A549 (cell line): ENCODE measurements around the gene TPI1. TPM values are rescaled to one million over a fixed set of nuclear protein-coding genes. Genes with fewer than 3 reads are reported as not detected.

Experiments used
- ATAC-seq, 2 experiments: fragments of 200-7000 bp in 1 of 2; fragments of >200 bp in 1 of 2; cut with Nextera tagmentation in 1 of 2; cut with Tn5 transposase in 1 of 2; 3 replicates each; pipeline versions ENCODE4 v1.8.0 to v1.9.1; 2018 to 2020; ENCODE audit warnings: mild to moderate bottlenecking in 1 of 2, moderate library complexity in 1 of 2
- CTCF ChIA-PET: fragments of 300-600 bp; sonication (Branson Sonifier 250); formaldehyde crosslinking; extraction: SDS; loops from one replicate; lab custom pipeline; 2021; ENCODE audit warnings: antibody characterized with exemption, inconsistent platforms; lab: Yijun Ruan, JAX
- POLR2A ChIA-PET: fragments of 350-600 bp; formaldehyde crosslinking; extraction: SDS; loops from one replicate; lab custom pipeline; 2021; ENCODE audit warnings: antibody characterized with exemption, inconsistent platforms; lab: Yijun Ruan, JAX
- DNase-seq, 2 experiments: peaks; one replicate each; pipeline versions ENCODE4 v3.0.0 to v3.0.0-alpha.2; 2011 to 2016; ENCODE audit warnings: low read depth in 1 of 2, low spot score in 1 of 2
- FAIRE-seq: peaks from 2 replicates; lab custom pipeline; 2011; peaks lifted over from hg19 to GRCh38; lab: Jason Lieb, UNC
- H3K27ac ChIP-seq, 2 experiments: fragments of >200 bp; sonication (Bioruptor Twin); formaldehyde crosslinking; 3 replicates each; pipeline ENCODE4 v1.5.1; 2016 to 2017
- H3K4me1 ChIP-seq: fragments of >200 bp; sonication (Bioruptor Twin); formaldehyde crosslinking; 3 replicates; pipeline ENCODE4 v1.6.1; 2016
- H3K4me2 ChIP-seq: fragments of >200 bp; sonication (Bioruptor Twin); formaldehyde crosslinking; 3 replicates; pipeline ENCODE4 v1.6.1; 2016
- H3K4me3 ChIP-seq: fragments of >200 bp; sonication (Bioruptor Twin); formaldehyde crosslinking; 3 replicates; pipeline ENCODE4 v1.5.1; 2016
- H3K9me3 ChIP-seq: fragments of >200 bp; sonication (Bioruptor Twin); formaldehyde crosslinking; 3 replicates; pipeline ENCODE4 v1.6.1; 2016
- E2F6 ChIP-seq: IDR thresholded peaks from 2 replicates; pipeline ENCODE4 v1.6.1; 2012; ENCODE audit warnings: low read depth, borderline replicate concordance
- EHF ChIP-seq: fragments of 250-450 bp; sonication (Bioruptor Pico); IDR thresholded peaks from 2 replicates; pipeline ENCODE4 v1.5.0; 2020; ENCODE audit warnings: mild to moderate bottlenecking
- EHMT2 ChIP-seq: fragments of 200-600 bp; sonication (generic); IDR thresholded peaks from 2 replicates; pipeline ENCODE4 v1.6.1; 2016; ENCODE audit warnings: antibody characterized with exemption, low read depth, mild to moderate bottlenecking, moderate library complexity
- FOSB ChIP-seq: fragments of 250-450 bp; sonication (Bioruptor Pico); IDR thresholded peaks from 2 replicates; pipeline ENCODE4 v1.5.0; 2020; ENCODE audit warnings: mild to moderate bottlenecking, moderate library complexity
- GATA3 ChIP-seq: IDR thresholded peaks from 2 replicates; pipeline ENCODE4 v1.6.1; 2012; ENCODE audit warnings: borderline replicate concordance
- HEYL ChIP-seq: fragments of 250-450 bp; sonication (Bioruptor Pico); IDR thresholded peaks from 2 replicates; pipeline ENCODE4 v1.8.0; 2021; ENCODE audit warnings: mild to moderate bottlenecking, moderate library complexity
- HOXA7 ChIP-seq: fragments of 250-450 bp; sonication (Bioruptor Pico); IDR thresholded peaks from 2 replicates; pipeline ENCODE4 v1.5.0; 2020; ENCODE audit warnings: mild to moderate bottlenecking, moderate library complexity
- HOXB13 ChIP-seq: fragments of 250-450 bp; sonication (Bioruptor Pico); IDR thresholded peaks from 2 replicates; pipeline ENCODE4 v1.5.0; 2020; ENCODE audit warnings: low read depth, mild to moderate bottlenecking, moderate library complexity
- JUN ChIP-seq, 2 experiments: fragments of >200 bp; sonication (Bioruptor Twin); formaldehyde crosslinking; IDR thresholded peaks; 2 replicates in 1 of 2; 3 replicates in 1 of 2; pipeline ENCODE4 v1.6.1; 2016 to 2017
- MYC ChIP-seq: IDR thresholded peaks from 2 replicates; pipeline ENCODE4 v1.6.1; 2012; ENCODE audit warnings: mild to moderate bottlenecking, inconsistent platforms, low read length, improper control_type of control experiment, borderline replicate concordance
- NFE2L2 ChIP-seq: fragments of 150-350 bp; conservative IDR thresholded peaks from 2 replicates; pipeline ENCODE4 v1.6.1; 2014; ENCODE audit warnings: low read length
- NR3C1 ChIP-seq: fragments of >200 bp; sonication (Bioruptor Twin); formaldehyde crosslinking; IDR thresholded peaks from 3 replicates; pipeline ENCODE4 v1.6.1; 2017
- PHF8 ChIP-seq: fragments of 200-600 bp; sonication (generic); IDR thresholded peaks from 2 replicates; pipeline ENCODE4 v1.6.1; 2016; ENCODE audit warnings: low read depth, mild to moderate bottlenecking, antibody characterized with exemption, moderate library complexity, borderline replicate concordance
- POLR2A ChIP-seq: IDR thresholded peaks from 2 replicates; pipeline ENCODE4 v1.6.1; 2012; ENCODE audit warnings: mild to moderate bottlenecking, low read length
- RARB ChIP-seq: fragments of 250-450 bp; sonication (Bioruptor Pico); IDR thresholded peaks from 2 replicates; pipeline ENCODE4 v1.8.0; 2021; ENCODE audit warnings: mild to moderate bottlenecking, moderate library complexity
- RCOR1 ChIP-seq: fragments of 150-350 bp; IDR thresholded peaks from 2 replicates; pipeline ENCODE4 v1.6.1; 2014; ENCODE audit warnings: antibody characterized with exemption, low read length, low read depth
- RNF2 ChIP-seq: fragments of 200-600 bp; sonication (generic); IDR thresholded peaks from 2 replicates; pipeline ENCODE4 v1.6.1; 2016; ENCODE audit warnings: low read depth, mild to moderate bottlenecking, antibody characterized with exemption, moderate library complexity, borderline replicate concordance
- SREBF2 ChIP-seq: fragments of 450-650 bp; IDR thresholded peaks from 2 replicates; pipeline ENCODE4 v1.6.1; 2014; ENCODE audit warnings: mild to moderate bottlenecking, moderate library complexity
- TFCP2L1 ChIP-seq: fragments of 250-450 bp; sonication (Bioruptor Pico); IDR thresholded peaks from 2 replicates; pipeline ENCODE4 v1.5.0; 2021; ENCODE audit warnings: mild to moderate bottlenecking
- ZFP36 ChIP-seq: fragments of 450-650 bp; IDR thresholded peaks from 2 replicates; pipeline ENCODE4 v1.6.1; 2014; ENCODE audit warnings: borderline replicate concordance; ENCODE audit not compliant: partially characterized antibody
- ZNF302 ChIP-seq: fragments of 250-450 bp; sonication (Bioruptor Pico); IDR thresholded peaks from 2 replicates; pipeline ENCODE4 v1.9.0; 2021; ENCODE audit warnings: inconsistent platforms, mild to moderate bottlenecking, moderate library complexity
- WGBS: methylation state at CpG from one replicate; pipeline ENCODE4 v1.1.6; 2017; ENCODE audit errors: missing lambda C conversion rate; 5-methylcytosine and 5-hydroxymethylcytosine counted together
- polyA minus RNA-seq: library from RNA; depleted of rRNA, polyadenylated mRNA; stranded (reverse); fragments of >200 nt; gene quantifications from 2 replicates; pipeline ENCODE4 v1.2.3, GENCODE V29; 2011; rRNA and poly(A)+ RNA removed
- polyA plus RNA-seq, 4 experiments: library from polyadenylated mRNA; depleted of rRNA in 3 of 4; stranded (reverse); fragments of >200 nt; fragmentation: RNase III in 1 of 4; extraction: RNeasy Plus Mini Kit Qiagen cat#74134 plus additional on column Dnase treatment in 1 of 4; gene quantifications; 2 replicates in 3 of 4; 3 replicates in 1 of 4; pipeline ENCODE4 v1.2.3, GENCODE V29; 2011 to 2017
- TF ChIP-seq, protein P1 (sequence below): IDR thresholded peaks from 2 replicates; pipeline ENCODE4 v1.6.1; 2012
- TF ChIP-seq, protein P2 (sequence below): fragments of >200 bp; sonication (Bioruptor Twin); formaldehyde crosslinking; IDR thresholded peaks from 3 replicates; pipeline ENCODE4 v1.6.1; 2016
- TF ChIP-seq, protein P3 (sequence below): IDR thresholded peaks from 2 replicates; pipeline ENCODE4 v1.6.1; 2012
- TF ChIP-seq, protein P4 (sequence below): fragments of 250-450 bp; sonication (Bioruptor Pico); IDR thresholded peaks from 2 replicates; pipeline ENCODE4 v1.5.0; 2021; ENCODE audit warnings: mild to moderate bottlenecking, moderate library complexity, borderline replicate concordance

TPI1 gene
- 1,913 and 2,511 TPM in 2 replicates for polyA plus RNA-seq (2011; rRNA removed)
- polyA plus RNA-seq (2012; cell fraction: cytosol; rRNA removed) = 2,740 and 2,946 TPM in 2 replicates
- 1,813 and 1,843 TPM in 2 replicates for polyA plus RNA-seq (2012; cell fraction: nucleus; rRNA removed)
- polyA plus RNA-seq (2017; fragmentation: RNase III; extraction: RNeasy Plus Mini Kit Qiagen cat#74134 plus additional on column Dnase treatment) = 1,221 to 1,293 TPM (median 1,253 TPM) in 3 replicates
- 2,693 and 3,241 TPM in 2 replicates for polyA minus RNA-seq

DNA sequence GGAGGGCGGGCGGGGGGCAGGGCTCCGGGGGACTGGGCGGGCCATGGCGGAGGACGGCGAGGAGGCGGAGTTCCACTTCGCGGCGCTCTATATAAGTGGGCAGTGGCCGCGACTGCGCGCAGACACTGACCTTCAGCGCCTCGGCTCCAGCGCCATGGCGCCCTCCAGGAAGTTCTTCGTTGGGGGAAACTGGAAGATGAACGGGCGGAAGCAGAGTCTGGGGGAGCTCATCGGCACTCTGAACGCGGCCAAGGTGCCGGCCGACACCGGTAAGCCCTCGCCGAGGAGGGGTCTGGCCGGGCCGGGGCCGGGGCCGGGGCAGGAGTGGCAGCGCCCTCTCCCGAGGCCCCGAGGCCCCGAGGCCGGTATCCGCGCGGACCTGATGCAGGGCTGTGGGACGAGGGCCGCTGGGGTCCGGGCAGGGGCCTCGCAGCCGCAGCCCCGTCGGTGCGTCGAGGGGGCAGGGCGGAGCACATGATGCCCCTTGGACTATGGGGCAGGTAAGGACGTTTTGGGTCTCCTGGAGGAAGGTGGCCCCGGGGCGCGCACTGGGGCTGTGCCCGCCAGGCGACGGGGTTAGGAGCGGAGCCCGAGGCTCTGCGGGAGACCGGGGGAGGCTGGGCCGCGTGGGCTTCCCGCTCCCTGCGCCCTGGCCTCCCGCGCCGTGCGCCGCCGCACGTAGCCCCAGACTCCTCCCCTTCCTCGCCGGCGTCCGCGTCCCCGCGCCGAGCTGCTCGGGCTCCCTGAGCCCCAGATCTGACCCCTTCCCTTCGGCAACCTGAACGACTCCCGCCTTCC lies at the start of gene TPI1:
TPI1 (plus strand) TSS at position 119 of the 798 bp plus-strand sequence; CDS start at position 155, 36 bp downstream.
- TF ChIP-seq, protein P1, sequence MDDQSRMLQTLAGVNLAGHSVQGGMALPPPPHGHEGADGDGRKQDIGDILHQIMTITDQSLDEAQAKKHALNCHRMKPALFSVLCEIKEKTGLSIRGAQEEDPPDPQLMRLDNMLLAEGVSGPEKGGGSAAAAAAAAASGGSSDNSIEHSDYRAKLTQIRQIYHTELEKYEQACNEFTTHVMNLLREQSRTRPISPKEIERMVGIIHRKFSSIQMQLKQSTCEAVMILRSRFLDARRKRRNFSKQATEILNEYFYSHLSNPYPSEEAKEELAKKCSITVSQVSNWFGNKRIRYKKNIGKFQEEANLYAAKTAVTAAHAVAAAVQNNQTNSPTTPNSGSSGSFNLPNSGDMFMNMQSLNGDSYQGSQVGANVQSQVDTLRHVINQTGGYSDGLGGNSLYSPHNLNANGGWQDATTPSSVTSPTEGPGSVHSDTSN = peak; percentile 64
- TF ChIP-seq FOSB (CRISPR knock-in tag) = peak; percentile 24; the same call in 1 of the 2 replicates
- TF ChIP-seq RNF2 = 0 out of 2 replicates have a peak, but pooled peaks have one; percentile 6
- TF ChIP-seq E2F6 = peak; percentile 78
- TF ChIP-seq JUN (IDR thresholded peaks at IDR 0.05) = peak; percentile 98 to 99
- TF ChIP-seq TFCP2L1 (CRISPR knock-in tag) = no peak; the same call in 1 of the 2 replicates
- TF ChIP-seq RARB = no peak
- TF ChIP-seq PHF8 = peak; percentile 98
- TF ChIP-seq, protein P2, sequence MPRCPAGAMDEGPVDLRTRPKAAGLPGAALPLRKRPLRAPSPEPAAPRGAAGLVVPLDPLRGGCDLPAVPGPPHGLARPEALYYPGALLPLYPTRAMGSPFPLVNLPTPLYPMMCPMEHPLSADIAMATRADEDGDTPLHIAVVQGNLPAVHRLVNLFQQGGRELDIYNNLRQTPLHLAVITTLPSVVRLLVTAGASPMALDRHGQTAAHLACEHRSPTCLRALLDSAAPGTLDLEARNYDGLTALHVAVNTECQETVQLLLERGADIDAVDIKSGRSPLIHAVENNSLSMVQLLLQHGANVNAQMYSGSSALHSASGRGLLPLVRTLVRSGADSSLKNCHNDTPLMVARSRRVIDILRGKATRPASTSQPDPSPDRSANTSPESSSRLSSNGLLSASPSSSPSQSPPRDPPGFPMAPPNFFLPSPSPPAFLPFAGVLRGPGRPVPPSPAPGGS = peak; percentile 99
- TF ChIP-seq HOXA7 (CRISPR knock-in tag) = no peak
- peak; percentile 99 for TF ChIP-seq POLR2A
- TF ChIP-seq, protein P3, sequence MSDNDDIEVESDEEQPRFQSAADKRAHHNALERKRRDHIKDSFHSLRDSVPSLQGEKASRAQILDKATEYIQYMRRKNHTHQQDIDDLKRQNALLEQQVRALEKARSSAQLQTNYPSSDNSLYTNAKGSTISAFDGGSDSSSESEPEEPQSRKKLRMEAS = peak; percentile 74
- no peak for TF ChIP-seq RCOR1
- WGBS = 2% methylated on average over 41 of the region's 86 CpGs
- CTCF ChIA-PET = interaction anchor here (0.6 to 17.9 kb wide), 15 partner anchors 9 to 101 kb away, joined by 3 to 399 read pairs (median 24); partner anchors contain the start of genes ATN1, C12orf57, CDCA3 and ENO2
- FAIRE-seq (no peak), ATAC-seq (peak; percentile 45 to 71), DNase-seq (peak; percentile 77 to 85)
- Histone ChIP-seq H3K4me1 (peaks cover 42% of the 10 kb centered on the region), H3K9me3 (no peaks in the 10 kb centered on the region), H3K4me2 (peak within 1 kb of the TSS; percentile 100), H3K4me3 (peak within 1 kb of the TSS; percentile 100), H3K27ac (peak within 1 kb of the TSS; percentile 97 to 99)
- POLR2A ChIA-PET = interaction anchor here (0.5 to 4.8 kb wide), 15 partner anchors 9 to 178 kb away, joined by 4 to 74 read pairs (median 8); partner anchors contain the start of genes C12orf57, CDCA3, MLF2 and PTMS

GRCh38 chr12:6817662-6818157 lies 49.6 kb upstream of the TPI1 start:
- CTCF ChIA-PET = interaction anchor here (1.0 to 29.8 kb wide), 3 partner anchors 7 to 64 kb away, joined by 3 to 306 read pairs (median 129); partner anchors contain the start of genes GPR162, MLF2 and P3H3
- TF ChIP-seq ZNF302 (no peak), HEYL (CRISPR knock-in tag) (no peak), NFE2L2 (no peak), EHMT2 (no peak), EHF (CRISPR knock-in tag) (no peak), FOSB (CRISPR knock-in tag) (no peak), MYC (no peak), GATA3 (no peak), NR3C1 (no peak), HOXB13 (no peak), ZFP36 (no peak), RNF2 (no peak), JUN (IDR thresholded peaks at IDR 0.05) (no peak), SREBF2 (no peak)
- TF ChIP-seq, protein P4, sequence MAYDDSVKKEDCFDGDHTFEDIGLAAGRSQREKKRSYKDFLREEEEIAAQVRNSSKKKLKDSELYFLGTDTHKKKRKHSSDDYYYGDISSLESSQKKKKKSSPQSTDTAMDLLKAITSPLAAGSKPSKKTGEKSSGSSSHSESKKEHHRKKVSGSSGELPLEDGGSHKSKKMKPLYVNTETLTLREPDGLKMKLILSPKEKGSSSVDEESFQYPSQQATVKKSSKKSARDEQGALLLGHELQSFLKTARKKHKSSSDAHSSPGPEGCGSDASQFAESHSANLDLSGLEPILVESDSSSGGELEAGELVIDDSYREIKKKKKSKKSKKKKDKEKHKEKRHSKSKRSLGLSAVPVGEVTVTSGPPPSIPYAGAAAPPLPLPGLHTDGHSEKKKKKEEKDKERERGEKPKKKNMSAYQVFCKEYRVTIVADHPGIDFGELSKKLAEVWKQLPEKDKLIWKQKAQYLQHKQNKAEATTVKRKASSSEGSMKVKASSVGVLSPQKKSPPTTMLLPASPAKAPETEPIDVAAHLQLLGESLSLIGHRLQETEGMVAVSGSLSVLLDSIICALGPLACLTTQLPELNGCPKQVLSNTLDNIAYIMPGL (CRISPR knock-in tag) = no peak
- Histone ChIP-seq H3K27ac (no peak overlapping the region), H3K4me2 (no peak overlapping the region), H3K9me3 (no peaks in the 10 kb centered on the region), H3K4me1 (peaks cover 12% of the 10 kb centered on the region), H3K4me3 (no peak overlapping the region)
- WGBS = 79% methylated on average over 20 of the region's 20 CpGs
- FAIRE-seq = no peak
- DNase-seq = no peak
- POLR2A ChIA-PET = no interaction called here
- no peak for ATAC-seq
